ENCODE results near the gene FIZ1.

FIZ1 gene

GRCh38 chr19:55594996-55595545, 4.2 kb downstream of the FIZ1 start (continued):
- no peak for TF ChIP-seq CSRNP3 (CRISPR knock-in tag; IDR thresholded peaks at IDR 0.05)
- no peak for TF ChIP-seq ESRRG (CRISPR knock-in tag; IDR thresholded peaks at IDR 0.05)
- no peak for TF ChIP-seq POU6F1 (CRISPR knock-in tag; IDR thresholded peaks at IDR 0.05; ENCODE audit: borderline replicate concordance, low read depth)
- no peak for TF ChIP-seq TSHZ2 (CRISPR knock-in tag; IDR thresholded peaks at IDR 0.05)
- TF ChIP-seq PPARA (CRISPR knock-in tag; IDR thresholded peaks at IDR 0.05; ENCODE audit: borderline replicate concordance) = no peak
- TF ChIP-seq TOX (CRISPR knock-in tag; IDR thresholded peaks at IDR 0.05; ENCODE audit: borderline replicate concordance) = no peak

GRCh38 chr19:55593096-55593772, 6.1 kb downstream of the FIZ1 start:
- TF ChIP-seq PATZ1 (CRISPR knock-in tag; IDR thresholded peaks at IDR 0.05; ENCODE audit: borderline replicate concordance) = no peak
- TF ChIP-seq TSHZ2 (CRISPR knock-in tag; IDR thresholded peaks at IDR 0.05) = no peak
- no peak for TF ChIP-seq POU6F1 (CRISPR knock-in tag; IDR thresholded peaks at IDR 0.05; ENCODE audit: borderline replicate concordance, low read depth)
- TF ChIP-seq ESRRG (CRISPR knock-in tag; IDR thresholded peaks at IDR 0.05) = no peak
- no peak for TF ChIP-seq TOX (CRISPR knock-in tag; IDR thresholded peaks at IDR 0.05; ENCODE audit: borderline replicate concordance)
- TF ChIP-seq ZNF565 (CRISPR knock-in tag; conservative IDR thresholded peaks at IDR 0.05; ENCODE audit: low read depth) = no peak
- no peak for TF ChIP-seq RARB (CRISPR knock-in tag; IDR thresholded peaks at IDR 0.05)
- no peak for TF ChIP-seq ZNF8 (CRISPR knock-in tag; IDR thresholded peaks at IDR 0.05)
- TF ChIP-seq CREB5 (CRISPR knock-in tag; IDR thresholded peaks at IDR 0.05; ENCODE audit: low read depth) = no peak
- no peak for TF ChIP-seq TCF4 (CRISPR knock-in tag; IDR thresholded peaks at IDR 0.05; ENCODE audit: borderline replicate concordance)
- TF ChIP-seq CSDC2 (CRISPR knock-in tag; IDR thresholded peaks at IDR 0.05) = no peak
- TF ChIP-seq ARNTL (CRISPR knock-in tag; IDR thresholded peaks at IDR 0.05; ENCODE audit: borderline replicate concordance, low read depth) = no peak
- TF ChIP-seq ZNF70 (CRISPR knock-in tag; IDR thresholded peaks at IDR 0.05) = no peak
- no peak for TF ChIP-seq PPARA (CRISPR knock-in tag; IDR thresholded peaks at IDR 0.05; ENCODE audit: borderline replicate concordance)
- ATAC-seq = no peak

Data from SK-N-SH treated with all-trans-retinoic acid at 6 μM for 48 hours (cell line).